SK-N-SH (cell line): ENCODE results near the gene PDE4C. TPM values are rescaled to one million over a fixed set of nuclear protein-coding genes. Genes with fewer than 3 reads are reported as not detected.

ENCODE experiments used
- CTCF ChIA-PET: fragments of 300-600, 350-600 bp; formaldehyde crosslinking; extraction: SDS; loops from one replicate; lab custom pipeline; 2021; lab: Yijun Ruan, JAX
- POLR2A ChIA-PET: fragments of 350-600 bp; sonication (Branson Sonifier 250); formaldehyde crosslinking; extraction: SDS; loops from one replicate; lab custom pipeline; 2020; ENCODE audit warnings: antibody characterized with exemption, inconsistent platforms; lab: Yijun Ruan, JAX
- DNase-seq: peaks from one replicate; pipeline ENCODE4 v3.0.0; 2012
- H2AFZ ChIP-seq: fragments of 200-600 bp; sonication (generic); 2 replicates; pipeline ENCODE4 v1.8.1; 2016; ENCODE audit warnings: antibody characterized with exemption, mild to moderate bottlenecking, low read depth
- H3F3A ChIP-seq: fragments of 200-600 bp; sonication (generic); replicated peaks from 2 replicates; pipeline ENCODE3; 2016; ENCODE audit warnings: antibody characterized with exemption, mild to moderate bottlenecking; ENCODE audit not compliant: insufficient read depth
- H3K27ac ChIP-seq, 2 experiments: fragments of 200-500 bp in 1 of 2; fragments of 200-600 bp in 1 of 2; sonication (Bioruptor generic) in 1 of 2; sonication (generic), shearing (Covaris generic) in 1 of 2; 2 replicates each; pipeline versions ENCODE4 v1.5.1 to v1.6.1; 2014 to 2016; ENCODE audit warnings: low read depth in 2 of 2, inconsistent platforms in 1 of 2, low read length in 1 of 2, mild to moderate bottlenecking in 1 of 2, mixed read lengths in 1 of 2
- H3K27me3 ChIP-seq: fragments of 200-600 bp; sonication (generic), shearing (Covaris generic); 2 replicates; pipeline ENCODE4 v1.6.1; 2016; ENCODE audit warnings: mixed run types; ENCODE audit not compliant: insufficient read depth
- H3K36me3 ChIP-seq, 2 experiments: fragments of 200-500 bp in 1 of 2; fragments of 200-600 bp in 1 of 2; sonication (Bioruptor generic) in 1 of 2; sonication (generic) in 1 of 2; replicated peaks in 1 of 2; 2 replicates each; pipeline versions ENCODE3 to v1.5.1; 2014 to 2016; ENCODE audit warnings: low read length in 1 of 2, mild to moderate bottlenecking in 1 of 2; ENCODE audit not compliant: insufficient read depth in 2 of 2, control insufficient read depth in 1 of 2
- H3K4me1 ChIP-seq, 2 experiments: fragments of 200-500 bp in 1 of 2; fragments of 200-600 bp in 1 of 2; sonication (Bioruptor generic) in 1 of 2; sonication (generic), shearing (Covaris generic) in 1 of 2; 2 replicates each; pipeline versions ENCODE4 v1.5.1 to v1.6.1; 2014 to 2016; ENCODE audit warnings: low read depth in 1 of 2, low read length in 1 of 2, mixed run types in 1 of 2; ENCODE audit not compliant: insufficient read depth in 2 of 2, control insufficient read depth in 1 of 2
- H3K4me2 ChIP-seq: fragments of 200-600 bp; sonication (generic), shearing (Covaris generic); 2 replicates; pipeline ENCODE4 v1.6.1; 2017; ENCODE audit warnings: mixed run types
- H3K4me3 ChIP-seq, 2 experiments: fragments of 200-500 bp in 1 of 2; fragments of 200-600 bp in 1 of 2; sonication (Bioruptor generic) in 1 of 2; sonication (generic), shearing (Covaris generic) in 1 of 2; 2 replicates each; pipeline versions ENCODE4 v1.5.1 to v1.8.1; 2014 to 2016; ENCODE audit warnings: low read depth in 2 of 2, inconsistent platforms in 1 of 2, low read length in 1 of 2, mild to moderate bottlenecking in 1 of 2, mixed read lengths in 1 of 2, moderate library complexity in 1 of 2
- H3K79me2 ChIP-seq: fragments of 200-600 bp; sonication (generic); 2 replicates; pipeline ENCODE4 v1.8.1; 2017; ENCODE audit warnings: mild to moderate bottlenecking; ENCODE audit not compliant: insufficient read depth
- H3K9ac ChIP-seq: fragments of 200-600 bp; sonication (generic); 2 replicates; pipeline ENCODE4 v1.6.1; 2017; ENCODE audit warnings: mixed run types
- H3K9me2 ChIP-seq: fragments of 200-600 bp; sonication (generic); 2 replicates; pipeline ENCODE4 v1.6.1; 2017; ENCODE audit warnings: mixed run types
- H3K9me3 ChIP-seq: fragments of 200-600 bp; sonication (generic); 2 replicates; pipeline ENCODE4 v1.6.1; 2017; ENCODE audit warnings: mixed run types, mild to moderate bottlenecking, moderate library complexity
- H4K20me1 ChIP-seq: fragments of 200-600 bp; sonication (generic); 2 replicates; pipeline ENCODE4 v1.6.1; 2017; ENCODE audit warnings: mild to moderate bottlenecking, mixed run types; ENCODE audit not compliant: insufficient read depth
- CHD2 ChIP-seq: fragments of 150-350 bp; IDR thresholded peaks from 2 replicates; pipeline ENCODE4 v1.6.1; 2018; ENCODE audit warnings: low read length; ENCODE audit not compliant: partially characterized antibody
- EZH2phosphoT487 ChIP-seq: fragments of 200-600 bp; sonication (generic); IDR thresholded peaks from 2 replicates; pipeline ENCODE4 v1.6.1; 2017; ENCODE audit warnings: low read depth, mixed run types, mild to moderate bottlenecking, antibody characterized with exemption, moderate library complexity, borderline replicate concordance
- FOSL2 ChIP-seq: IDR thresholded peaks from 2 replicates; pipeline ENCODE4 v1.4.0; 2012; ENCODE audit warnings: low read depth, mild to moderate bottlenecking, moderate library complexity, borderline replicate concordance
- FOXJ3 ChIP-seq: sonication (generic); formaldehyde crosslinking; IDR thresholded peaks from 2 replicates; pipeline ENCODE4 v1.5.1; 2020; ENCODE audit warnings: mild to moderate bottlenecking, missing genetic modification reagents
- FOXM1 ChIP-seq: IDR thresholded peaks from 2 replicates; pipeline ENCODE4 v1.4.0; 2012; ENCODE audit warnings: low read depth, mild to moderate bottlenecking
- IRF3 ChIP-seq: fragments of 150-350 bp; IDR thresholded peaks from 2 replicates; pipeline ENCODE4 v1.6.1; 2016; ENCODE audit warnings: mild to moderate bottlenecking, low read depth, low read length
- MAX ChIP-seq: IDR thresholded peaks from 2 replicates; pipeline ENCODE4 v1.4.0; 2012; ENCODE audit warnings: low read depth
- PBX3 ChIP-seq: IDR thresholded peaks from 2 replicates; pipeline ENCODE4; 2012
- POLR2AphosphoS5 ChIP-seq: IDR thresholded peaks from 2 replicates; pipeline ENCODE4 v1.6.1; 2012; ENCODE audit warnings: low read depth, low read length
- RCOR1 ChIP-seq: fragments of 150-350 bp; IDR thresholded peaks from 2 replicates; pipeline ENCODE4 v1.6.1; 2017; ENCODE audit warnings: antibody characterized with exemption, low read length
- RFX5 ChIP-seq: IDR thresholded peaks from 2 replicates; pipeline ENCODE4 v1.6.1; 2012; ENCODE audit warnings: mild to moderate bottlenecking, improper control_type of control experiment, low read length
- RXRA ChIP-seq: IDR thresholded peaks from 2 replicates; pipeline ENCODE4 v1.4.0; 2012; ENCODE audit warnings: low read depth, mild to moderate bottlenecking, borderline replicate concordance
- TAF1 ChIP-seq: IDR thresholded peaks from 2 replicates; pipeline ENCODE4 v1.6.1; 2012; ENCODE audit warnings: low read depth, mild to moderate bottlenecking, low read length, moderate library complexity, borderline replicate concordance
- ZBTB33 ChIP-seq: IDR thresholded peaks from 2 replicates; pipeline ENCODE4 v1.4.0; 2012; ENCODE audit warnings: low read depth, borderline replicate concordance
- WGBS: methylation state at CpG from one replicate; pipeline ENCODE4 v1.1.6; 2017; ENCODE audit warnings: low lambda C conversion rate; 5-methylcytosine and 5-hydroxymethylcytosine counted together
- polyA plus RNA-seq, 3 experiments: library from polyadenylated mRNA; depleted of rRNA; stranded (reverse); fragments of >200 nt; gene quantifications; 2 replicates each; pipeline ENCODE4 v1.2.3, GENCODE V29; 2012

The PDE4C gene
- polyA plus RNA-seq, 1 of the 3 experiments (the other 2 are of a cell fraction), result 0.36 TPM

GRCh38 chr19:18253130-18253529 lies 26.9 kb upstream of the PDE4C start:
- Histone ChIP-seq H4K20me1 (no peaks in the 10 kb centered on the region), H3K4me3 (no peak overlapping the region), H3K9me3 (no peaks in the 10 kb centered on the region), H3F3A (peaks cover 3% of the 10 kb centered on the region), H3K36me3 (no peaks in the 10 kb centered on the region), H3K4me2 (no peak overlapping the region), H3K27me3 (peaks cover 19% of the 10 kb centered on the region), H2AFZ (no peak overlapping the region), H3K4me1 (no peaks in the 10 kb centered on the region), H3K9me2 (no peaks in the 10 kb centered on the region), H3K79me2 (no peaks in the 10 kb centered on the region), H3K27ac (no peak overlapping the region), H3K9ac (no peak overlapping the region)
- ChIA-PET CTCF (interaction anchor here (0.7 to 19.4 kb wide), 16 partner anchors 8 to 143 kb away, joined by 3 to 505 read pairs (median 20); partner anchors contain the start of genes JUND, MPV17L2, PDE4C and RAB3A), POLR2A (interaction anchor here (1.7 kb wide), 1 partner anchor 48 kb away, joined by 5 read pairs; no protein-coding TSS in a partner anchor)
- WGBS, result 1% methylated on average over 4 of the region's 4 CpGs
- no peak for TF ChIP-seq EZH2phosphoT487
- no peak for TF ChIP-seq FOXJ3 (CRISPR knock-in tag)
- no peak for TF ChIP-seq RCOR1
- no peak for TF ChIP-seq PBX3
- TF ChIP-seq MAX, result no peak
- no peak for TF ChIP-seq FOXM1
- no peak for TF ChIP-seq RXRA
- TF ChIP-seq FOSL2, result no peak
- TF ChIP-seq CHD2, result no peak
- TF ChIP-seq ZBTB33, result no peak
- TF ChIP-seq IRF3, result no peak
- TF ChIP-seq TAF1, result no peak
- TF ChIP-seq POLR2AphosphoS5, result no peak
- TF ChIP-seq RFX5, result no peak
- no peak for DNase-seq
